H54 (cell line): Measurements from ENCODE around the gene CDX2.

Source experiments
- DNase-seq: peaks from one replicate; pipeline ENCODE4 v3.0.0; 2011; ENCODE audit warnings: low spot score, mixed read lengths; ENCODE audit not compliant: insufficient read length
- FAIRE-seq: peaks from 3 replicates; lab custom pipeline; 2011; peaks lifted over from hg19 to GRCh38; lab: Jason Lieb, UNC
- POLR2A ChIP-seq: IDR thresholded peaks from 2 replicates; pipeline ENCODE4 v1.6.1; 2011; ENCODE audit warnings: low read depth, mild to moderate bottlenecking, low read length

The CDX2 gene

GRCh38 chr13:27988520-27988919, 19.4 kb upstream of the CDX2 start, which contains the start of gene URAD:
Gene URAD (minus strand): TSS chr13:27988693. CDS start chr13:27988637, 56 bp downstream.
- no peak for FAIRE-seq
- no peak for TF ChIP-seq POLR2A
- DNase-seq: no peak

- no peak for TF ChIP-seq POLR2A
- no peak for FAIRE-seq
Measured at GRCh38 chr13:27985600-27985999, 16.5 kb upstream of the CDX2 start.

DNA sequence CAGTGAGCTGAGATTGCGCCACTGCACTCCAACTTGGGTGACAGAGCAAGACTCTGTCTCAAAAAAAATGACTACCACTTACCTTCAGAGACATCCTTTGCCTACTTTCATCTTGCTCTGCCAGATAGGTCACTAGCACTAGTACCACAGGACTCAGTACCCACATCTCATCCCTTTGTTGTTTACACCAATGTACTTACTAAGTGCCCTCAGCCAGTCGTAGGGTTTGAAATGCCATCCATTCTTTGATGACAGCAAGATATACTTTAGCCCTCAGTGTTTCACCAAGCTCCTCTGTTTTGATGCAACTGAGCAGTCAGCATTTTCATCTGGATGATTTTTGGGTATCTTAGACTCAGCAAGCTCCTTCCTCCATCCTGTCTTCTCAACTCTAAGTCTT, 13.2 kb upstream of the CDX2 start:
- no peak for FAIRE-seq
- no peak for TF ChIP-seq POLR2A
- no peak for DNase-seq

More at GRCh38 chr13:27985600-27985999, 16.5 kb upstream of the CDX2 start:
- no peak for DNase-seq

DNA sequence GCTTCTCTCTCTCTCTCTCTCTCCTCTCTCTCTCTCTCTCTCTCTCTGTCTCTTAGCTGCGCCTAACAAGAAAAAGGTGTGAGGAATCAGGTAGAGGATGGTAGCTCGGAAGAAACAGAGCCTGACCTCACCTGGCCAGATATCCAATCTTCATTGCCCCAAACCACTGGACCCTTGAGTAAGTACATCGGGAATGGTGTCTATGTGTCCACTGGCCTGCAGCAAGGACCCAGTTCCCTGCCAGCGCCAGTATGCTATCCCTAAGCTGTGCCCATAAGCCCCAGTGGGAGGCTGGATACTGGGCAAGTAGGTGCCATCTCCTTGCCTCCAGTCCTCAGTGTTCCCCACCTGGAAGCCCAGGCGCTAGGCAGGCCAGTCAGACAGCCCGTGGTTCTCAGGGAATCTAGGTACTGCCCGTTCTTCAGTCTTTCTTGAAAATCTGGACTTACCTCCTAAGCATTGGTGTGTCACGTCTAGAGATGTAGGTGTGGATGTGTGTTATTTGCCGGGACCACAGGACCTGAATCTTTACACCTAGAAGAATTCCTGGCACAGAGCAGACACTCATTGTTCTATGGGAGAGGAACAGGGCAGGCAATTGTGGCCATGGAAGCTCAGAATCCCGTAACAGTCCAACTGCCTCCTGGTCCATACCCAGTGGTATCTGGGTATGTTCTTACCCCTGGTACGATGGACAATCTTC, 12.0 kb upstream of the CDX2 start:
- no peak for TF ChIP-seq POLR2A
- DNase-seq (no peak), FAIRE-seq (no peak)

DNA sequence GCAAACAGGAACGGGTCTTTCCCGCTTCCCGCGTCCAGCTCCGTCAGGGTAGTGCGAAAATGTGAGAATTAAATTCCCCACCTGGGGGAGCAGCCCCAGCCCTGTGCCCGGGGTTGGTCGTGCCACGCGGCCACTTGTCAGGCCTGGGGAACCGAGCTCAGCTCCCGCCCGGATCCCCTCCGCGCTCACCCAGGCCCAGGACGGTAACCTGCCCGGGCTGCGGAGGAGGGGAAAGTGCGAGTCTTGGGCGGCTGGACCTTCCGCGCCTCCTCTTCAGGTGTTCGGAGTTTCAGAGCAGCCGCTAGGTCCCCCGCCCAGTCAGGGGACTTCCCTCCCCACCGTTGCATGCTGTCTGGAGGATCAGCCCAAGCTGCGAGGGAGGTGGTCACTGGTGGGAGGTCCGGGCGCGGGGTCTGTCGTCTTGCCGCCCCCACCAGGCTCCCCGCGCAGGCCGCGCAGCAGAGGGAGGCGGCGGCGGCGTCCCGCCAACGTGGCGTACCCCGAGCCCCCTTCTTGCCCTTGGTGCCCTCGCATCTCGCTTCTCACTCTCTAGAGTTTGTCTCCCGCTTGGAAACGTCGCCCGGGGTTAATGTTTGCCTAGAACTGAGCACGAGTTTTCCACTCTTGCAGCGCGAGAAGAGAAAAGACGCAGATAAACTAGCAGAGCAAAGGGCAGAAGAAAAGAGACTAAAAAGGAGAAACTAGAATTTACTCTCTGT, 11.3 kb upstream of the CDX2 start:
- no peak for TF ChIP-seq POLR2A
- DNase-seq (no peak), FAIRE-seq (no peak)

GRCh38 chr13:27979765-27980279, 10.7 kb upstream of the CDX2 start:
- FAIRE-seq (no peak), DNase-seq (no peak)
- TF ChIP-seq POLR2A: no peak

DNA sequence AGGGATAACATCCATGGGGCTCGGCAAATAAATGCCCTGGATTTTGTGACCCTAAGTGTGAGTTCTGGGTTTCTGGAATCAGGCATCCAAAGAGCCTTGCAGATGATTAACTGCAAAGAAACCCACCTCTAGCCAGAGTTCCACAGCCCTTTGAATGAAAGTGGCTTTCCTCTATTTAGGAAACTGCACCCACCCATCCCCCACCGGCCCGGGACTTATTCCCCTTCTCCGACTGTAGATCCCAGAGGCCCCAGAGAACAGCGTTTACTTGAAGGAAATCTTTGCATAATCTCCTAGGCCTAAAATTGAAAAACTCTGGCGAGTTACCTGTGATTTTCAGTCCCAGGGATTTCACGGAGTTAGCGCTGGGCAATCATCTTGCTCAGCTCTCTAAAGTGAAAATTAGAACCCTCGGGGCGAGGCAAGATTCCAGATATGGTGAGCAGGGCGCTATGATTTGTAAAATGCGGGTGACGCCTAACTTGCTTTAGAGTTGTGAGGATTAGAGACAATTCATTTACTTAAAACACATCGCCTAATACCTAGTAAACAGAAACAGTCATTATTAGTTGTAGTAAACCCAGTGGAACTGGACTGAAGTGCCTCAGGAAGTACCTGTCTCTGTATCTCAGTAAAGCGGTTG, 10.0 kb upstream of the CDX2 start:
- no peak for TF ChIP-seq POLR2A
- FAIRE-seq (no peak), DNase-seq (no peak)

DNA sequence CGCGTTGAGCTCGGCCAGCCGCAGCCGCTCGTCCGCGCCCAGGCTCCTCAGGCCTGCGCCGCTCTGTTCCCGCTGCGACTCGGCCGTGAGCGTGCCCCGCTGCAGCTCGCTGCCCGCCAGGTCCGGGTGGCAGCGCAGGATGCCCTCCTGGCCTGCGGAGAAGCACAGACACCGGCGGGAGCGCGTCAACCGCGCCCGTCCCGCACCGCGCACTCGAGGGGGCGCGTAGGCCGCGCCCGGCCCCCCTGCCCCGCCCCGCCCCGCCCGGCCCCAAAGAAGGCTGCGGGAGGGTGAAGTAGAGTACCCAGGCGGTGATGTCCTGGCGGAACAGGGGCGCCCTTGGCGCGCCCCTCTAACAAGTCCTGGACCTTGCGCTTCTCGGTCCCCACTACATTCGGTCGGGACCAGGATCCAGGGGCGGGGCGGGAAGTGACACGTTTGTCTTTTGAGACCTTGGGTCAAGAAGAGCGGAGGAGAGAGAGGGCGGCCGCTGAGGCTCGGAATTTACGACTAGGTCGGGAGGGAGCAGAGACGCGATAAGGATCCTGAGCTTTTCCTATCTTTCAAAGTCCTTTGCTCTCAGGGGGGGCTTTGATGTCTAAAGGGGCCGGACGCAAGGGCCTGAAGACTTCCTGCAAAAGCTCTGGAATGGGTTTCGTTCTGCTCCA, 9.3 kb upstream of the CDX2 start:
- FAIRE-seq (no peak), DNase-seq (no peak)
- TF ChIP-seq POLR2A: no peak

DNA sequence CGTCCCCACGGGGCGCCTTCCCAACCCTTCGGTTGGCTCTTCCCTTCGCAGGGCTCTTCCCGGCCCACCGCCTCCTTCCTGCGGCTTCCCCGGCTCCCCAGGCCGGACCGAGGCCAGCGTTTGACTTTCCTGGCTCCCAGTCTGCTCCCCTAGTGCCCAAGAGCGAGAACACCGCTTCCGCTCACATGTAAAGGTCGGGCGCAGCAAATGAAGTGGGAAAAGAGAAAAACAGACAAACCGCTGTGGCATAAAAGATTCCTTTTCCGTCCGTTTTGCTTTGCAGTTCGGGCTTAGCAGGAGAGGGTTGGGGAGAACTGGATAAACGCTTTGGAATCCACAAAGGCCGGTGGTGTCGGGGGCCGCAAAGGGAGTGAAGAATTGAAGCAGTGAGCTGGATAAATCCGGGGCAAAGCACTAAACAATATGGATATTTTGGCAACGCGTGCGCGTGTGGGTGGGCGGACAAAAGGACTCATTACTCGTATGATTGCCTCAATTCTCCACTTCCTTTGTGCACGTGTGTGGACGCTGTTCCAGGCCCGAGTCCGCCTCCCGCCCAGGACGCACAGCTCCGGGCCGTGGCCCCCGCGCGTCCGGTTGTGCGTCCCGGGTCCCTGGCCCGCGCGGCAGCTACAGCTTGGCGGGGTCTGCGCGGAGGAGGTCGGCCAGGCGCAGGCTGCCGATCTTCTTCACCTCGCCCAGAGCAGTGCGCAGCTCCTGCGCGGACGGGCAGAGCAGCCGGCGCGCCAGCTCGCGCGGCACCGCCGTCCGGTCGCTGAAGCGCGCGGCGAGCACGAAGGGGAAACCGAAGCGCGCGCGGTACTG, 8.6 kb upstream of the CDX2 start:
- FAIRE-seq: no peak
- no peak for DNase-seq

GRCh38 chr13:27976362-27977091, 7.4 kb upstream of the CDX2 start:
- DNase-seq (no peak), FAIRE-seq (no peak)
- no peak for TF ChIP-seq POLR2A

More for the DNA sequence above, 8.6 kb upstream of the CDX2 start:
- no peak for TF ChIP-seq POLR2A

GRCh38 chr13:27975564-27976361, 6.6 kb upstream of the CDX2 start:
- DNase-seq (no peak), FAIRE-seq (no peak)
- no peak for TF ChIP-seq POLR2A
